Upper lobe of left lung (tissue), 4 donors: ENCODE results near the gene TRAF1.

Experiments used
- CTCF ChIP-seq, 6 experiments: fragments of 450-650 bp in 4 of 6; fragments of 200-600 bp in 2 of 6; sonication (generic) in 2 of 6; IDR thresholded peaks; one replicate each; pipeline ENCODE4 v1.5.1; 2016 to 2019; ENCODE audit warnings: antibody characterized with exemption in 6 of 6
- EP300 ChIP-seq, 4 donors: sonication (generic); formaldehyde crosslinking; IDR thresholded peaks; one replicate each; pipeline ENCODE4 v1.5.1; 2017; ENCODE audit warnings: antibody characterized with exemption in 4 of 4, control low read depth in 2 of 4
- POLR2A ChIP-seq, 4 donors: fragments of 450-650 bp; IDR thresholded peaks; one replicate each; pipeline ENCODE4 v1.5.1; 2016 to 2017; ENCODE audit warnings: antibody characterized with exemption in 4 of 4, mild to moderate bottlenecking in 2 of 4
- POLR2AphosphoS5 ChIP-seq, 2 donors: sonication (generic); formaldehyde crosslinking; IDR thresholded peaks; one replicate each; pipeline ENCODE4 v1.5.1; 2017; ENCODE audit warnings: antibody characterized with exemption in 2 of 2

- TF ChIP-seq CTCF (IDR thresholded peaks at IDR 0.05) (no peak), POLR2A (IDR thresholded peaks at IDR 0.05) (no peak), POLR2AphosphoS5 (IDR thresholded peaks at IDR 0.05) (no peak), EP300 (IDR thresholded peaks at IDR 0.05) (no peak)
These were observed 64.7 kb downstream of the TRAF1 start for GRCh38 chr9:120861935-120862334.
